GM18508 (cell line): Measurements from ENCODE around the gene CRYGS.
"Not testable (repeated sequence)": the region's sequence is repeated elsewhere in the genome, so short reads cannot be mapped to it uniquely, and the experiment has no call there.

Source experiments
- ATAC-seq: cut with Tn5 transposase; IDR thresholded peaks from one replicate; pipeline ENCODE4 v1.9.1; 2021; ENCODE audit warnings: moderate number of reproducible peaks; ENCODE audit not compliant: insufficient read depth, unreplicated experiment

CRYGS gene

GRCh38 chr3:186544281-186544680, at the start of gene CRYGS:
CRYGS (minus strand) TSS chr3:186544380; CDS start chr3:186544326, 54 bp downstream.
- ATAC-seq: no peak

- ATAC-seq: no peak
Measured at GRCh38 chr3:186593862-186594261, 49.7 kb upstream of the CRYGS start.

GRCh38 chr3:186592682-186593081, 48.5 kb upstream of the CRYGS start:
- ATAC-seq: no peak

- ATAC-seq: no peak
Measured at GRCh38 chr3:186590580-186591295, 46.6 kb upstream of the CRYGS start.

- no peak for ATAC-seq
Measured at GRCh38 chr3:186589856-186590579, 45.8 kb upstream of the CRYGS start.

- no peak for ATAC-seq
Measured at GRCh38 chr3:186589121-186589520, 44.9 kb upstream of the CRYGS start.

- ATAC-seq: no peak
Measured at GRCh38 chr3:186588632-186589031, 44.5 kb upstream of the CRYGS start.

GRCh38 chr3:186587183-186587582, 43.0 kb upstream of the CRYGS start:
- no peak for ATAC-seq

- not testable (repeated sequence) for ATAC-seq
Measured at GRCh38 chr3:186586245-186586644, 42.1 kb upstream of the CRYGS start.

GRCh38 chr3:186583831-186584230, 39.7 kb upstream of the CRYGS start:
- no peak for ATAC-seq

GRCh38 chr3:186582541-186582940, 38.4 kb upstream of the CRYGS start:
- no peak for ATAC-seq

GRCh38 chr3:186580785-186581184, 36.6 kb upstream of the CRYGS start:
- no peak for ATAC-seq

- no peak for ATAC-seq
Measured at GRCh38 chr3:186577521-186577920, 33.3 kb upstream of the CRYGS start.

- no peak for ATAC-seq
Measured at GRCh38 chr3:186571644-186572013, 27.4 kb upstream of the CRYGS start.

GRCh38 chr3:186570941-186571643, 26.9 kb upstream of the CRYGS start:
- no peak for ATAC-seq

- peak; percentile 82 for ATAC-seq
Measured at GRCh38 chr3:186570096-186570940, 26.1 kb upstream of the CRYGS start, which contains the start of gene DNAJB11. DNAJB11 (plus strand) TSS chr3:186570720; CDS start chr3:186570898, 178 bp downstream.

- ATAC-seq: no peak
Measured at GRCh38 chr3:186569779-186570095, 25.6 kb upstream of the CRYGS start.

GRCh38 chr3:186569361-186569760, 25.2 kb upstream of the CRYGS start:
- ATAC-seq: not testable (repeated sequence)

- peak; percentile 25 for ATAC-seq
Measured at GRCh38 chr3:186567072-186567921, 23.1 kb upstream of the CRYGS start, which contains the start of gene TBCCD1. TBCCD1 (minus strand) TSS chr3:186567339; CDS start chr3:186564329, 3,010 bp downstream.

GRCh38 chr3:186566772-186567071, 22.5 kb upstream of the CRYGS start:
- ATAC-seq: no peak
